Endothelial cell (in vitro differentiated cells): Measurements from ENCODE around the gene PLAGL2. TPM values are rescaled to one million over a fixed set of nuclear protein-coding genes. Genes with fewer than 3 reads are reported as not detected.

Source experiments
- DNase-seq: peaks from one replicate; pipeline ENCODE4 v3.0.0; 2021; ENCODE audit warnings: low spot score
- H3K27ac Mint-ChIP-seq: one replicate; pipeline ENCODE4 v1.8.0; 2021; ENCODE audit warnings: mixed read lengths, inconsistent platforms; ENCODE audit not compliant: unreplicated experiment
- H3K27me3 Mint-ChIP-seq: one replicate; pipeline ENCODE4 v1.8.0; 2021; ENCODE audit warnings: mild to moderate bottlenecking, moderate library complexity, mixed read lengths, inconsistent platforms; ENCODE audit not compliant: unreplicated experiment
- H3K36me3 Mint-ChIP-seq: one replicate; pipeline ENCODE4 v1.8.0; 2021; ENCODE audit warnings: mild to moderate bottlenecking, low read depth, mixed read lengths, inconsistent platforms; ENCODE audit not compliant: unreplicated experiment
- H3K4me1 Mint-ChIP-seq: one replicate; pipeline ENCODE4 v1.8.0; 2021; ENCODE audit warnings: mild to moderate bottlenecking, mixed read lengths, inconsistent platforms; ENCODE audit not compliant: unreplicated experiment
- H3K4me3 Mint-ChIP-seq: one replicate; pipeline ENCODE4 v1.8.0; 2021; ENCODE audit warnings: mild to moderate bottlenecking, mixed read lengths, inconsistent platforms; ENCODE audit not compliant: unreplicated experiment
- H3K9me3 Mint-ChIP-seq: one replicate; pipeline ENCODE4 v1.8.0; 2021; ENCODE audit warnings: mixed read lengths, inconsistent platforms; ENCODE audit not compliant: unreplicated experiment
- long read RNA-seq: library from polyadenylated mRNA; unstranded; transcript quantifications from one replicate; pipeline ENCODE4 v2.0.0, GENCODE V29; 2020; ENCODE audit not compliant: unreplicated experiment
- total RNA-seq: library from RNA; stranded (reverse); fragmentation: NEBNext Ultra II Directional; extraction: Animal tissue kit (Norgen Biotek cat#: 25700); gene quantifications from one replicate; pipeline ENCODE4 v1.2.1, GENCODE V29; 2021; ENCODE audit not compliant: unreplicated experiment
- TF ChIP-seq, protein P1 (sequence below): fragments of 200-600 bp; sonication (generic); IDR thresholded peaks from one replicate; pipeline ENCODE4 v1.5.0; 2021; ENCODE audit warnings: antibody characterized with exemption; ENCODE audit not compliant: unreplicated experiment

PLAGL2 gene, protein sequence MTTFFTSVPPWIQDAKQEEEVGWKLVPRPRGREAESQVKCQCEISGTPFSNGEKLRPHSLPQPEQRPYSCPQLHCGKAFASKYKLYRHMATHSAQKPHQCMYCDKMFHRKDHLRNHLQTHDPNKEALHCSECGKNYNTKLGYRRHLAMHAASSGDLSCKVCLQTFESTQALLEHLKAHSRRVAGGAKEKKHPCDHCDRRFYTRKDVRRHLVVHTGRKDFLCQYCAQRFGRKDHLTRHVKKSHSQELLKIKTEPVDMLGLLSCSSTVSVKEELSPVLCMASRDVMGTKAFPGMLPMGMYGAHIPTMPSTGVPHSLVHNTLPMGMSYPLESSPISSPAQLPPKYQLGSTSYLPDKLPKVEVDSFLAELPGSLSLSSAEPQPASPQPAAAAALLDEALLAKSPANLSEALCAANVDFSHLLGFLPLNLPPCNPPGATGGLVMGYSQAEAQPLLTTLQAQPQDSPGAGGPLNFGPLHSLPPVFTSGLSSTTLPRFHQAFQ
- 23.7 TPM for total RNA-seq
- long read RNA-seq, full-length matches to known transcripts, result 5 of 7 reads
- long read RNA-seq, partial matches to known transcripts, result 0 of 7 reads
- long read RNA-seq, other reads (novel, unspliced or antisense), result 2 of 7 reads

GRCh38 chr20:32207626-32208498 is at the start of gene PLAGL2, which contains the start of gene POFUT1:
TSS of gene PLAGL2 (minus strand) at chr20:32207743. CDS start at chr20:32202178, 5,565 bp downstream.
TSS of gene POFUT1 (plus strand) at chr20:32207880. CDS start at chr20:32207942, 62 bp downstream.
- peaks cover 50% of the 10 kb centered on the region for H3K4me1 Mint-ChIP-seq

DNA sequence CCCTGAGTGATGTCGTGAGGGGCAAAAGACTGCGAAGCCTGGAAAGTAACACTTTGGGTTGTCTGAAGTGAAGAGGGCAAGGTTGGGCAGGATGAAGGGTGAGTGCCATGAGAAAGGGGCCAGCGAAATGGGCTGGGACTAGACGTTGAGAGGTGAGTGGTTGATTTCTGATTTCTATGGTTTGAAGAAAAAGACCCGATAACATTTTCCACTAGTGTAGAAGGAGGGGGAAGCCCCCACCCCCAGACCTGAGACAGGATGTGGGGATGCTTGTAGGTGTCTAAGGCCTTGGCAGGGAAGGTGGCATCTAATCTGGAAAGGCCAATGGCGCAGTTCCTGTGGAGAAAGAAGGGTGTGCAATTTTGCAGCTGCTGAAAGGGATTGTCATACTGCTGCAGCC is 44.6 kb upstream of the PLAGL2 start:
- H3K27ac Mint-ChIP-seq, result no peak overlapping the region
- no peak for DNase-seq
- TF ChIP-seq, protein P1, sequence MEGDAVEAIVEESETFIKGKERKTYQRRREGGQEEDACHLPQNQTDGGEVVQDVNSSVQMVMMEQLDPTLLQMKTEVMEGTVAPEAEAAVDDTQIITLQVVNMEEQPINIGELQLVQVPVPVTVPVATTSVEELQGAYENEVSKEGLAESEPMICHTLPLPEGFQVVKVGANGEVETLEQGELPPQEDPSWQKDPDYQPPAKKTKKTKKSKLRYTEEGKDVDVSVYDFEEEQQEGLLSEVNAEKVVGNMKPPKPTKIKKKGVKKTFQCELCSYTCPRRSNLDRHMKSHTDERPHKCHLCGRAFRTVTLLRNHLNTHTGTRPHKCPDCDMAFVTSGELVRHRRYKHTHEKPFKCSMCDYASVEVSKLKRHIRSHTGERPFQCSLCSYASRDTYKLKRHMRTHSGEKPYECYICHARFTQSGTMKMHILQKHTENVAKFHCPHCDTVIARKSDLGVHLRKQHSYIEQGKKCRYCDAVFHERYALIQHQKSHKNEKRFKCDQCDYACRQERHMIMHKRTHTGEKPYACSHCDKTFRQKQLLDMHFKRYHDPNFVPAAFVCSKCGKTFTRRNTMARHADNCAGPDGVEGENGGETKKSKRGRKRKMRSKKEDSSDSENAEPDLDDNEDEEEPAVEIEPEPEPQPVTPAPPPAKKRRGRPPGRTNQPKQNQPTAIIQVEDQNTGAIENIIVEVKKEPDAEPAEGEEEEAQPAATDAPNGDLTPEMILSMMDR, result no peak
- H3K4me1 Mint-ChIP-seq, result no peaks in the 10 kb centered on the region
- H3K4me3 Mint-ChIP-seq, result no peak overlapping the region
- H3K9me3 Mint-ChIP-seq, result no peaks in the 10 kb centered on the region
- H3K36me3 Mint-ChIP-seq, result peaks cover 4% of the 10 kb centered on the region
- no peaks in the 10 kb centered on the region for H3K27me3 Mint-ChIP-seq

More at GRCh38 chr20:32207626-32208498, at the start of gene PLAGL2, which contains the start of gene POFUT1:
- peak within 1 kb of the TSS; percentile 100 for H3K4me3 Mint-ChIP-seq
- H3K27me3 Mint-ChIP-seq, result peaks cover 14% of the 10 kb centered on the region
- peaks cover 17% of the 10 kb centered on the region for H3K36me3 Mint-ChIP-seq
- peak; percentile 87 for DNase-seq
- TF ChIP-seq, protein P1, result no peak
- no peaks in the 10 kb centered on the region for H3K9me3 Mint-ChIP-seq
- H3K27ac Mint-ChIP-seq, result peak within 1 kb of the TSS; percentile 97

- no peaks in the 10 kb centered on the region for H3K27me3 Mint-ChIP-seq
- peak overlapping the region; percentile 9 for H3K27ac Mint-ChIP-seq
- DNase-seq, result no peak
- peaks cover 4% of the 10 kb centered on the region for H3K36me3 Mint-ChIP-seq
- no peaks in the 10 kb centered on the region for H3K9me3 Mint-ChIP-seq
- no peak overlapping the region for H3K4me3 Mint-ChIP-seq
- TF ChIP-seq, protein P1, result no peak
- H3K4me1 Mint-ChIP-seq, result no peaks in the 10 kb centered on the region
Observed at GRCh38 chr20:32251470-32251869, 43.9 kb upstream of the PLAGL2 start.

GRCh38 chr20:32249030-32249738 is 41.6 kb upstream of the PLAGL2 start:
- Mint-ChIP-seq H3K27me3 (no peaks in the 10 kb centered on the region), H3K4me3 (no peak overlapping the region), H3K9me3 (no peaks in the 10 kb centered on the region), H3K36me3 (peaks cover 4% of the 10 kb centered on the region), H3K27ac (no peak overlapping the region), H3K4me1 (no peaks in the 10 kb centered on the region)
- DNase-seq, result no peak
- TF ChIP-seq, protein P1, result no peak
